H4 (cell line): ENCODE measurements around the gene QSOX2. TPM values are rescaled to one million over a fixed set of nuclear protein-coding genes. Genes with fewer than 3 reads are reported as not detected.
"Not testable (repeated sequence)": the region's sequence is repeated elsewhere in the genome, so short reads cannot be mapped to it uniquely, and the experiment has no call there.

Experiments used
- DNase-seq: peaks from one replicate; pipeline ENCODE4 v3.0.0-alpha.2; 2015; ENCODE audit warnings: low spot score
- total RNA-seq: library from RNA; depleted of rRNA; stranded (reverse); fragments of >200 nt; shearing (Covaris generic); gene quantifications from 2 replicates; pipeline ENCODE4 v1.2.3, GENCODE V29; 2014

QSOX2 gene
- total RNA-seq, 1 experiment from 2014 or later: 9.2 TPM

DNA sequence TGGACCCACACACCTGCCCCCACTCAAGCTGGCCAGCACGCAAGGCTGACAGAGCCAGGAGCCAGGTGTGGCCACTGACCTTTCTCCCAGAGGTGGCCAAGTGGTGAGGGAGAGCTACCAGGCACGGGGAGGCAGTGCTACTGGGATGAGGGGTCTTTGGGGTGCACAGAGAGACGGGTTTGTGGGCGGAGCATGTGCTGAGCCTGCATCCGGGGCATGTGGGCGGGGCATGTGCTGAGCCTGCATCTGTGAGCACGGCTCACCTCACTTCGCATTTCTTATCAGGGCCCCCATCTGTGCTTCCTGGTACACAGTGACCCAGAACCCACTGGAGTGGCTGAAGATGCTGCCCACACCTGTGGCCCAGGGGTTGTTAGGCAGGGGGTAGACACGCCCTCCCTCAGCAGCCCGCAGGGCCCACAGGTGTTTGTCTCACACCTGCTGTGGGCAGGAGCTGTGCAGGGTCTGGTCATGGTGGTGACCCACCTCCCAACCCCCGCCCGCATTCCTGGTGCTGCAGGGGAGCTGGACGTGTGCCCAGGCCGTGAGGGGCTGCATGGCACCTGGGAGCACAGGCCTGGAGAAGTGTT lies 36.8 kb upstream of the QSOX2 start:
- DNase-seq: no peak

DNA sequence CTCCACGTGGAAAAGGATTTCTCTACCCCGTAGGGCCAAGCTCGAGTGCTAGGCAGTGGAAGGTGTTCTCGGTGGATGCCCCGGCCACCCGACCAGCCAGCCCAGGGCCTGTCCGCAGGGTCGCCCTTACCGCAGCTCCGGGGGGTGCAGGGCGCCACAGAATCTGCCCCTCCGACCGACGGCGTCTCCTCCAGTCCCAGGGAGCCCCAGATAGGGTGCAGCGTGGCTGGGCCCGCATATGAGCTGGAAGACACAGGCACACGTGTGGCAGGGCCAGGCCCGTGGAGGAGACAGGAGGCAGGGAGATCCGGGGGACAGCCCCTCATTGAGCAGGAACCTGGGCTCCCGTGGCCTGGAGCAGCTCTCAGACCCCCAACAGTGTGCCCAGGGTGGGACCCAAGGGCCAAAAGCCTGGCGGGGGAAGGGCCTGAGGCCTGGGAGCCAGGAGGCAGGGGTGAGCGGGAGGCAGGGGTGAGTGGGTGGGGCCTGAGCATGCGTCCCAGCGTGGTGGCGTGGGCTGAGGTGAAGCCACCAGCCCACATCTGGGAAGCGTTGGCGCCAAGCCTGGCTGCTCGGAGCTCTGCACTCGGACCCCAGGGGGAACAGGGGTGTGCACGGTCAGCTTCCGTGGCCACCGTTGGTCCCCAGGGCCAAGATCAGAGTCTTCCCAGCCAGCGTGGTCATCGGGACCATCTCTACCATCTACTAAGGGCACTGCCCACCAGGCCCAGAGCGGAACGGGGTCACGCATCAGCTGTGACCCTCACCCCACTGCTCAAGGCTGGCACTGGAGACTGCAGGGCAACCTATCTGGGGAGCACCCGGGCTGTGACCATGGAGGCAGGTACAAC lies 36.0 kb upstream of the QSOX2 start:
- no peak for DNase-seq

DNA sequence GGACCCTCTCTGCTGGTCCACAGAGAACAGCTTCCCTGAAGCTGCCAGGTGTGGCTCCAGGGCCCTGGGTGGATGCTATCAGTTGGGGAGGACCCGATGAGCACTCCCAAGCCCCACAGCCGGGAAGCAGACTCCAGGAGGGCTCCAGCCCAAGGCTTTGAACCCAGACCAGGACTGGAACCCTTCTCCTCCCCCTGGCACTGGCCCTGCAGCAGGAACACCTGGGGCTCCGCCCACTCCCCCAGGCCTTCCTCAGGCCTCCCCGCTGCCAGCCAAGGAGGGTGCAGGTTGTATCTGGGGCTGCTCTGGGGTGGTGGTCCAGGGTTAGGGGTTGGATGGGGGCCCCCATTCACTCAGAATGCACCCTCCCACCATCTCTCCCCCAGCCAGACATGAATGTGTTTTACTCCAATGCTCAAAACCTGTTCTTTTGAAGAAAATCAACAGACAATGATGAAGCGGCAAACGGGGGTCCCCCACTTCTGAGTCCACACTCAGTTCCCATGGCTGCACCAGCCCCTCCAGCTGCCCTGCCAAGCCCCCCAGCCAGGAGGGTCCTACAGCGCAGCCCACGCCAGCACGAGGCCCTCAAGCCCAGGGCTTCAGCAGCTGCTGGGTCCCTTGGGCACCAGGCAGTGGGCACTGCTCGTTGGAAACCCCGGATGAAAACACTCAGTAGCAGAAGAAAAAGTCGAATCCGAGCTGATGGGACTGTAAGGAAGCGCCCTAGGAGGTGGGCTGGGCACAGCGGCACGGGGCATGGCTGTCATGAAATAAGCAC lies 35.1 kb upstream of the QSOX2 start:
- DNase-seq: no peak

DNA sequence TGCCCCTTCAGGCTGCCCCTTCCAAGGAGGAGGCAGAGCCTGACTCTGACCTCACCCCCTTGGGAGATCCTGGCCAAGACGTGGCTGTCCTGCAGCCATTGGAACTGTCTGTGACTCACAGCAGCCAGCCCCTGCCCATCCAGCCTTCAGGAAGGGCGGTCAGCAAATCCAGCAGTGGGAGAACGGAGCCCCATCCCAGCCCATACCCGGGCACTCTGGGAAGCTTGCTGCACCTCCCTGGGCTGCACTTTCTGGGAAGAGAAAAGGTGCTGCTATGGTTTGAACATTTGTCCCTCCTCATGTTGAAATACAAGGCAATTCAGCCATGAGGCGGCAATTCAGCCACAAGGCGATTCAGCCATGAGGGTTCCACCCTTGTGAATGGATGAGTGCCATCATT lies 33.9 kb upstream of the QSOX2 start:
- DNase-seq: no peak

DNA sequence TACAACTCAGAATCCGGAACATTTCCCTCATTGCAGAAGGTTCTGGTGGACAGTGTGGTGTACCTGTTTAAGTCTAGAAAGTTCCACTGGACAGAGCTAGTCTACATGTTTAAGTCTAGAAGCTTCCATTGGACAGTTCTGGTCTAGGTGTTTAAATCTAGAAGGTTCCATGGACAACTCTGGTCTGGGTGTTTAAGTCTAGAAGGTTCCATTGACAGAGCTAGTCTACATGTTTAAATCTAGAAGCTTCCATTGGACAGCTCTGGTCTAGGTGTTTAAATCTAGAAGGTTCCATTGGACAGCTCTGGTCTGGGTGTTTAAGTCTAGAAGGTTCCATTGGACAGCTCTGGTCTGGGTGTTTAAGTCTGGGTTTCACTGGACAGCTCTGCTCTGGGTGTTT lies 33.3 kb upstream of the QSOX2 start:
- no peak for DNase-seq

DNA sequence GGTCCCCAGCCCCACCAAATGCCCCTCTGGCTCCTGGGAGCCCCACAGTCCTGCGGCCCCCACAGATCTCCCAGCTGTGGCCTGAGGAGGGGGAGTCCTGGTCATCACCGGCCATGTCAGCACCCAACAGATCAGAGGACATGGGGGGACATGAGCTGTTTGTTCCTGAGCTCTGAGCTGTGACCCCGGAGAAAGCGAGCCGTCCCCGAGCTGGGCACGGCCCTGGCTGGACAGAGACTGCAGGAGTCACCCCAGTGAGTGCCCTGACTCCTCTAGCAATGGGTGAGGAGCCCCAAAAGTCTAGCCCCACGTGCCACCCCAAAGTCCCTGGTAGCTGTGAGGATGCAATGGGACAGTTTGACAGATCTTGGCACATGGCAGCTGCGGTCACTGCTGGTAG lies 32.6 kb upstream of the QSOX2 start:
- DNase-seq: no peak

DNA sequence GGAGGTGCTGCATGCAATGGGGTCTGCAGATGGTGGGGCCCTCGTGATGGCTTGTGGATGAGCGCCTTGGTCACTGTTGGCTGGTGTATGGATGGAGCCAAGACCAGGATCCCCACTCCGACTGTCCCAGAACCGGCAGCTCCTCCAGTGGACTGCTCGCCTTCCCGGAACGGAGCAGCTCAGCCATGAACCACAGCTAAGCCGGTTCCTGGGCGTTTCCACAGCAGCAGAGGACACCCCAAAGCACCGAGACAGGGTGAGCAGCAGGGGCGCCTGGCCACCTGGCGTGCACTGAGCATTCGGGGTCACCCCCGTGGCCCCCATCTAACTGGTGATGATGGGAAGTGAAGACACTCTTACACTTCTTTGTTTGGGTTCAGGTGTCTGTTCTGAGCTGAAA lies 32.1 kb upstream of the QSOX2 start:
- no peak for DNase-seq

DNA sequence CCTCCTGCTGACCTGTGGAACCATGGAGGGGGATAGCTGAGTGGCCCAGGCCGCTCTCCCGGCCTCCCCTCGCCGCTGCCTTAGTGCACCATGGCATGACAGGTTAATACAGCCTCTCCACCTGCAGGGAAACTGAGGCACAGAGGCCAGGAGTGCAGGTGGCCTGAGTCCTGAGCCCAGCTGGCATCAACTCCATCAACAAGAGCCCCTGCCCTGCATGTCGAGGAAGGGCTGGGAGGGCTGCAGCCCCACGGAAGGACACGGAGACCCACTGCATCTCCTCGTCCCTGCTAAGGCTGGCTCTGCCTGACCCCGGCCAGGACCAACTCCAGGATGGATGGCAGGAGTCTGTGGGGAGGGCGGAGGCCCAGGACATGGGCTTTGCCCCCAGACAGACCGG lies 31.1 kb upstream of the QSOX2 start:
- DNase-seq: no peak

DNA sequence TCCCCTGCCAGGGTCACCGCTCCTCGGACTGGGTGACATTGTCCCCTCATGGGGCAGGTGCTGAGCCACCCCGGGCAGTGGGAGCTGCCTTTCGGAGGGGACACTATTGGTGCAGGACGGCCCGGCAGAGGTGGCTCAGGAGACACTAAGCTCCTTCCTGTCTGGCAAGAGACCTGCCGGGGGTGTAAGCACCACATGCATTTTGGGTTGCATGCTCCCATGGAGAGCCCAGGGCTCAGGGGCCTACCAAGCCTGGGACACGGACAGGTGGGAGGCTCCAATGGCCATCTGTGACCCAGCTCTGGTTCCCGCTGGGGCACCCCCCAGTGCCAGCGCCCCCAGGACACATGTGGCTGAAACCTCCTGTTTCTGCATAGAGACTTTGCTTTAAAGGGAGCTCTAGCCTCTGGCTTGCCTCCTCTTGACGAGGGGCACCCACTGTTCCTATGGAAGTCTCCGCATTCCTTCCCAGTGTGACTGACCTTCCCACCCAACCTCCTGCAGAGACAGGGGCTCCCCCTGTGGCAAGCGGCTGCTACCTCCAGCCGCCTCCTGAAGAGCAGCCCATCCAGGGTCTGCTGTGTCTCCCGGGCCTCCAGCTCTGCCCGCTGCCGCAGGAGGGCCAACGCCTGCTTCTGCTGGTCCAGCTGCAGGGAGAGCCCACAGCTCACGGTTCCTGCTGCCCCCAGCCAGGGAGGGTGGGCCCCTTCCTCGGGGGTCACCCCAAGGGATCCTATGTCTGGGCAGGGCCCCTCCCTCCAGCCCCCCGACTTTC lies 30.2 kb upstream of the QSOX2 start:
- DNase-seq: no peak

DNA sequence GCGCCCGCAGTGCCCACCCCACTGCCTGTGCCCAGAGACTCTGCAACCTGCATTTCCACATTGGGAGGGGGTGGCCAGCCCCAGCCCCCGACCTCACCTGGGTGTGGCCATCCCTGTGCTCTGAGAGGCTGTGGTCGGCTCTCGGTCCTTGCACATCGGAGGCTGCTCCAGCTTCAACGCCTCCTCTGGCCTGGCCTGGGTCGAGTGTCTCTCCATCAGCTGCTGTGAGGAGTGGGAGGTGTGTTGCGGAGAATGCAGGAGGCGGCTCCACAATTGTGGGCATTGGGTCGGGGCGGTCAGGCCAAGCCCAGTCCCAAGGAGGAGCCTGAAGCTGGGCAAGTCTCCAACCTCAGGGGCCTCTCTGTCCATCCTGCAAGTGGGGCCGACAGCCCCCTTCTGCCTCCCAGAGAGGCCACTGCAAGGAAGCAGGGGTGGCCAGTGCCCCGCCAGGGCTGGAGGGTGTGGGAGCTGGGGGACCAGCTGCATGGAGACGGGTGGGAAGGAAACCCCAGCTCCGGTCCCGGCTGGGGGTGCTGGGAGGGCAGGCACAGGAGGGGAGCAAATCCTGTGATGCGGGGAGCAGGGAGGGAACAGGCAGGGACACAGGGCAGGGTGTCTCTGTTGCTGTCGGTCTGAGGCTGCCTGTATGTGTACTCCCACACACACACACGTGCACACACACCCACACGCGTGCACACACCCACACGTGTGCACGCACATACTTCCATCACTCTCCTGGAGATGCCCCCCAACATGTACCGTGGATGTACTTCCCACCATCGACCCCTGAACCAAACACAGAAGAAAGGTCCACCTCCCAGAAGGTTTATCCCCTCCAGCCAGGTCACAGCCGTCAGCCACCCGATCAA lies 29.4 kb upstream of the QSOX2 start:
- DNase-seq: no peak

DNA sequence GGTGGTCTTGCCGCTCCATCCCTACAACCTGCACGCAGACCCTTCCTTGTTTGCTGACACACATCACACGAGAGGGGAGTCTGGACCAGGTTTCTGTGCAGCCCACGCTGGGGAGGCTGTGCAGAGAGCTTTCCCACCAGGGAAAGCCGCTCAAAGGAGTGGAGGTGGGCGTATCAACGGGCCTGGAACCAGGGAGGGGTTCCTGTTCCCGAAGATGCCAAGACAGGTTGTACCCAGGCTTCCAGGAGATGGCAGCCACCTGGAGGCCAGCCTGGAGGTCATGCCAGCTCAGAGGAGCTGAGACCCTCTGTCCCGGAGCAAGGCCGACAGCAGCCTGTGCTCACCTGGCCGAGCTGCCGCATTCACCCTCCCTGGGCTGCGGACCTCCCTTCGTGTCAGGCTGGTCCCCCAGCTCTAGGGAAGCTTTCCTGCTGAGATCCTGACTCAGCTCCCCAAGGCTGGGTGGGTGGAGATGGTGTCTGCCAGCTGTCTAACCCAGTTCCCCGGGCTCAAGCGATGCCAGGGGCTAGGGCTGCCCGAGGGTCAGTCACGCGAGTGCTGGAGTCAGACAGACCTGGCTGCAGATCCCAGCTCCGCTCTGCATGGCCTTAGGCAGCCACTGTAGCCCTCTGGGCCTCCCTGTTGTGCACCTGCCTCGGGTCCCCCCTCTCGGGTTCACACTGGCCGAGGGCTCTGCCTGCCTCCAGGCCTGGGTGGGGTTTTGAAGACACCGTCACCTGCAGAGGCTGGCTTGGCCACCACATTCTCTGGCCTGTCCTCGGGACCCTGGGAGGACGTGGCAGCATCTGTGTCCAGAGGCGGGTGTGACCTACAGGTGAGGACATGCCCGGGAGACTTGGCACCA lies 28.5 kb upstream of the QSOX2 start:
- DNase-seq: no peak

DNA sequence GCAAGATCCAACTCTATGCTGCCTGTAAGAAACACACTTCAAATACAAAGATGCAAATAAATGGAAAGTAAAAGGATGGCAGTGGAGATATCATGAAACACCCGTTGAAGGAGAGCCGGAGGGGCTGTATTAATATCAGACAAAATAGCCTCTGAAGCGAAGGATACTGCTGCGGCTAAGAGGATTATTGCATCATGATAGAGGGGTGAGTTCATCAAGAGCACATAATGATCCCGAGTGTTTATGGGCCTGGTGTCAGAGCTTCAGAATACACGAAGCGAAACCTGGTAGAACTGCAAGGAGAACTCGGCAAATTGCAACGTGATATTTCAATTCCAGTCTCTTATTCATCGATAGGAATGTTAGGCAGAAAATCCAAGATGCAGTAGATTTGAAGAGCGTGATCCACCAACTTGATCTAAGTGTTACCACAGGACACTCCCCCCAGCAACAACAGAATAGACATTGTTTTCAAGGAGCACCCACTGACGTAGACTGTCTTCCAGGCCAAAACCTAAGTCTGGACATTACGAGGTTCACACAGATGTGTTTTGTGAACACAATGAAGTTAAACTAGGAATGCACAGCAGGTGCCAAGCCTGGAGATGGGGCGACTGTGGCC lies 27.7 kb upstream of the QSOX2 start:
- DNase-seq: no peak

DNA sequence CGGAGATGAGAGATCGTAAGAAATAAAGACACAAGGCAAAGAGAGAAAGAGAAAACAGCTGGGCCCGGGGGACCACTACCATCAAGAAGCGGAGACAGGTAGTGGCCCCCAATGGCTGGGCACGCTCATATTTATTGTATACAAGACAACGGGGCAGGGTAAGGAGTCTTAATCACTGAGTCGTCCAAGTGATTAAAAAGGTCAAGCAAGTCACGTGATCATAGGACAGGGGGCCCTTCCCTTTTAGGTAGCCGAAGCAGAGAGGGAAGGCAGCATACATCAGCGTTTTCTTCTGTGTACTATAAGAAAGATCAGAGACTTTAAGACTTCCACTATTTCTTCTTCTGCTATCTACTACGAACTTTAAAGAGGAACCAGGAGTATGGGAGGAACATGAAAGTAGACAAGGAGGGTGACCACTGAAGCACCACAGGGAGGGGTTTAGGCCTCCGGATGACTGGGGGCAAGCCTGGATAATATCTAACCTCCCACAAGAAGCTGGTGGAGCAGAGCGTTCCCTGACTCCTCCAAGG lies 24.6 kb upstream of the QSOX2 start:
- no peak for DNase-seq

DNA sequence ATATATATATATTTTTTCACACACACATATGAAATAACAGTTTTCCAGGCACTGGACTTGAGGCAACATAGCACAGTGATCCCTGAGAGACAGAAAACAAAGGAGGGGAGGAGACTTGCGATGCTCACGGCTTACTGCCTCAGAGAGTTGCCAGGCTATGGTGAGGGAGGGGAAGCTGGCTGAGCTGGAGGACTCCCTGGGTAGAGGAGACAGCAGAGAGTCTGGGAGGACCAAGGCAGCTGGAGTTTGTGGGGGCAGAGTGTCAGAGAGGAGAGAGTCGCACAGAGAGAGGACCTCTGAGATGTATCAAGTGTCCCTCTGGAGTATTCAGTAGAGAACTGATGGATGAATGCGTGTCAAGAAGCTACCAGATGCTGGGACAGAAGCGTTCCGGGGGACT lies 23.1 kb upstream of the QSOX2 start:
- no peak for DNase-seq

DNA sequence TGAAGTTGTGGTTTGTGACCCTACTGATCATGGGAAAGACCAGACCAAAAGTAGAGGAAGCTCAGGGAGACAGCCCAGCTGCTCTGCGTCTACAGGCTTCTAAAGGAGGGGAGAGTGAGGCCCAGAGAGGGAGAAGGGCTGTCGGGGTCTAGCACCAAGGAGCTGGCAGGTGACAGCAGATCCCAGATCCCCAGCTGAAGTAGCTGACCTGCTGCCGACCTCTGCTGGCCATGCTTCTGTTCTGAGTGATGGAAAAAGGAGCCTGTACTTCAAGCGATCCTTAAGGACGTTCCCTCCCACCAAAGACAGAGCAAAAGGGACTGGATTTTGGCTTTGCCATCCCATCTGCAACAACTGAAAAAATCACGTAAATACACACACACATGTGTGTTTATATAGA lies 22.7 kb upstream of the QSOX2 start:
- no peak for DNase-seq

DNA sequence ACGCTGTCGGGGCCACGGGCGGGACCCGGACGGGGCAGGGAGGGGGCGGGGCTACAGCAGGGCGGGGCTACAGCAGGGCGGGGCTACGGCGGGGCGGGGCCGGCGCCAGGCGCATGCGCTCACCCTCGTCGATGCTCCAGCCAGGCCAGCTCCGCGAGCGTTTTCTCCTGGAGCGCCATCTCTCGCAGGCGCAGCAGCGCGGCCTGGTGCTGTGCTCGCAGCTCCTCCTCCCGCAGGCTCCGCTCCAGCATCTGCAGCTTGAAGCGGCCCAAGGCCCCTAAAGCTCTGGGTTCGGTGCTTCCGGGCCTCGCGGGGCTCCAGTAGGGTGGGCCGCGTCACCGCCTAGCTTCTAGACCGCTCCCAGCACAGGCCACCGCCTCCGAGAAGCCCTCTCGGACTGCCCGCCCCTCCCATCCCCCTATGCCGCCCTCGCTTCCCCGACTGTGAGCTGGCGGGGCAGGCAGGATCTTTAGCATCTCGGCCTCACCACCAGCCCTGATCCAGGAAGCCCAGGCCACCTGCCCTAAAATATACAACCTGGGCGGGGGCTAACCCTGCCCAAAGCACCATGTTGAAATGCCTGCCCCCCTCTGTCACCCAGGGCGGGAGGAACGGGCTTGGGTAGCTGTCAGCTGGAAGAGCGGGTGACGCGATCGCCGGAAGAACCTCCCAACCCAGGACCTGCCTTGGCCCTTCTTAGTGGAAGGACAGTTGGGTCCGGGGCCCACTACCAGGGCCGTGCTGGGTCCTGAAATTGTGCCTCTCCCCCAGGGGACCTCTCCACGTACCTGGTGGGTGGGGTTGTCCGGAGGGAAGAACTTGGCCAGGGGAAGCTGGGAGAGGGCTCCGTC lies 21.9 kb upstream of the QSOX2 start:
- DNase-seq: no peak

DNA sequence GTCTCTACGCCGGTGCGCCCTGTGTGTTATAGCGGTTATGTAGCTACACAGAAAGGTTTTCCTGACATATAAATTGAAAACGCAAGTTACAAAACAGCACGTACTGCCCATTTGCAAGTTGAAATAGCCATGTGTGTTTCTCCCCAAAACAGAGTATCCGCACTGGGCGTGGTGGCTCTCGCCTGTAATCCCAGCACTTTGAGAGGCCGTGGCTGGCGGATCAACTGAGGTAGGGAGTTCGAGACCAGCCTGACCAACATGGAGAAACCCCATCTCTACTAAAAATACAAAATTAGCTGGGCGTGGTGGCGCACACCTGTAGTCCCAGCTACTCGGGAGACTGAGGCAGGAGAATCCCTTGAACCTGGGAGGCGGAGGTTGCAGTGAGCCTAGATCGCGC lies 21.0 kb upstream of the QSOX2 start:
- not testable (repeated sequence) for DNase-seq

DNA sequence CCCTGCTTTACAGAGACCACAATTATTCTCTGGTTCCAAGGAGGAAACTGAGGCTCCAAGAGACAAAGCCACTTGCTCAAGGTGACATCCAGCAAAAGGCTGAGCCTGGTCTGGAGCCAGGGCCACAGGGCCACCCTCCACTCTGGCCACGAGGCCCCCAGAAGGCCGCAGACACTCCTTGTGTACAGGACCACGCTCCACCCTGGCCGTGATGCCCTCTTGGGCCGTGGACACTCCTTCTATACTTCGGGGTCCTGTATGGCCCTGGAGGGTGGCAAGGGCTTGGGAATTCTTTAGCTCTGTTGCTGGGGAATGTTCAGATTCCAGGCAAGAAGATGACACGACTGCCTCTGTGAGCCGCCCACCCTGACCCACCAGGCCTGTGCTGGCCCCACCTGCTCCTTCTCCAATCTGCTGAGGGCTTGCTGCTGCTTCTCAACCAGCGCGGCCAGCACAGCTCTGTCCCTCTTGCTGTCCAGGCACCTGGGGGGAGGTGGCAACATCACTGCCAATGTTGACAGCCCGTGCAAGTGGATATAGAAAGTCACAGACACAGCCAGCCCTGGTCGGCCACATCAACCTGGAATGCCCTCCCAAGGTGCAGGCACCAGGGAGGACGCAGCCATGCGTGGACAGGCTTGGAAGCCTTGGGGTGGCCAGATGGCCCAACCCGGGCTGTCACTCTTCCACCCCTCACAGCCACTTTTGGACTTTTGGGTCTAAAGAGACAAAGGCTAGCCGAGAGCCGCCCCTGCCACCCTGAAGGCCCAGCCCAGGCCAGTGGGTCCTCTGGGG lies 20.1 kb upstream of the QSOX2 start:
- DNase-seq: no peak
